ENCODE results near the gene HMGN5. TPM values are rescaled to one million over a fixed set of nuclear protein-coding genes. Genes with fewer than 3 reads are reported as not detected.

The HMGN5 gene, protein sequence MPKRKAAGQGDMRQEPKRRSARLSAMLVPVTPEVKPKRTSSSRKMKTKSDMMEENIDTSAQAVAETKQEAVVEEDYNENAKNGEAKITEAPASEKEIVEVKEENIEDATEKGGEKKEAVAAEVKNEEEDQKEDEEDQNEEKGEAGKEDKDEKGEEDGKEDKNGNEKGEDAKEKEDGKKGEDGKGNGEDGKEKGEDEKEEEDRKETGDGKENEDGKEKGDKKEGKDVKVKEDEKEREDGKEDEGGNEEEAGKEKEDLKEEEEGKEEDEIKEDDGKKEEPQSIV
- total RNA-seq = 1.0 and 2.1 TPM in 2 replicates

GRCh38 chrX:81201671-81202455, at the start of gene HMGN5, which contains the start of gene SH3BGRL:
HMGN5 (minus strand) TSS chrX:81201913; CDS start chrX:81121549, 80,364 bp downstream.
SH3BGRL (plus strand) TSS chrX:81202102; CDS start chrX:81202201, 99 bp downstream.
- DNase-seq = peak; percentile 86

- no peak for DNase-seq
Observed at GRCh38 chrX:81241753-81242152, 40.0 kb upstream of the HMGN5 start.

- no peak for DNase-seq
Observed at GRCh38 chrX:81240701-81241331, 39.1 kb upstream of the HMGN5 start.

- no peak for DNase-seq
Observed at GRCh38 chrX:81238166-81238565, 36.5 kb upstream of the HMGN5 start.

DNA sequence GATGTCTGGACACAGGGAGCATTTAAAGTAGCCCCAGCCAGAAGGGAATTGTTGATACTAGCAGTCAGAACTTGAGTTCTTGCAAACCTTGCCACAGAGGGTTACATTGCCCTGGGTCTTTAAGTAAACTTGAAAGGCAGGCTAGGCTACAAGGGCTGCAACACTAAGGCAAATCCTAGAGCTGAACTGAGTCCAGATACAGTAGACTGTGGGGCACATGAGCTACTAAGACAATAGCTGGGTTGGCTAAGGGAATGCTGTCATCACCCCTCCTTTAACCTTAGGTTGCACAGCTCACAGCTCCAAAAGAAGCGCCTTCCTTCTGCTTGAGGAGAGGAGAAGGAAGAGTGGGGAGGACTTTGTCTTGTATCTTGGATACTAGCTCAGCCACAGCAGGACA, 35.8 kb upstream of the HMGN5 start:
- DNase-seq = no peak

DNA sequence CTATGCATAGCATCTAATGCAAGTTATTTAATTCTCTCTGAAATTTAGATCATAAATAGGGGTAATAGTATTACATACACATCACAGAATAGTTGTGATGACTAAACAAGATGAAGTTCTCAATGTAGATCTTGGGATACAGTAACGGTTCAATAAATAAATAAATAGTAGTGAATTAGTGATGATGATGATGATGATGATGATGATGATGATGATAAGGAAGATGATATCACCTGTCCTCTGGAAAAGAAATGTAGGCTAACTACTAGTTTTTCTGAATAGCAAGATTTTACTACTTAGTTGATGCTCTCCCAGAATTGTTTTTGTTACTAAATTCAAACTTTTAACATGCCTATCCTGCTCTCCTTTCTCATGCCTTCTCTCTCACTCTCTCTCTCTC, 30.5 kb upstream of the HMGN5 start:
- DNase-seq = no peak

- no peak for DNase-seq
Observed at GRCh38 chrX:81231476-81231875, 29.8 kb upstream of the HMGN5 start.

- no peak for DNase-seq
Observed at GRCh38 chrX:81229901-81230300, 28.2 kb upstream of the HMGN5 start.

DNA sequence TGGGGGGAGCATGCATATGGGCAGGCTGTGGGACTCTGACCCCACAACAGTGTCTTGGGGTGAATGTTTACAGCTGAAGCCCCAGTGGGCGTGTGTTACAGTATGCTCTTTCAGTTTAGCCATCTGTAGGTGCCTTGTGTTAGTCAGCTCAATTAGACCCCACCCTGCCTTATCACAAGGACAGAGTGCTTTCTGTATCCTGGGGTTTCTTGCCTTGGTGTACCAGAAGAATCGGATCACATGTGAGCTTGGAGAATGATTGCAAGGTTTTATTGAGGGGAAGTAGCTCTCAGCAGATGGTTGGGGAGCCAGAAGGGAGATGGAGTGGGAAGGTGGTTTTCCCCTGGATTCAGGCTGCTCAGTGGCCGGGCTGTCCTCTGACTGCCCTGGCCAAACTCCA, 27.5 kb upstream of the HMGN5 start:
- no peak for DNase-seq

- DNase-seq = no peak
Observed at GRCh38 chrX:81215685-81216084, 14.0 kb upstream of the HMGN5 start.

DNA sequence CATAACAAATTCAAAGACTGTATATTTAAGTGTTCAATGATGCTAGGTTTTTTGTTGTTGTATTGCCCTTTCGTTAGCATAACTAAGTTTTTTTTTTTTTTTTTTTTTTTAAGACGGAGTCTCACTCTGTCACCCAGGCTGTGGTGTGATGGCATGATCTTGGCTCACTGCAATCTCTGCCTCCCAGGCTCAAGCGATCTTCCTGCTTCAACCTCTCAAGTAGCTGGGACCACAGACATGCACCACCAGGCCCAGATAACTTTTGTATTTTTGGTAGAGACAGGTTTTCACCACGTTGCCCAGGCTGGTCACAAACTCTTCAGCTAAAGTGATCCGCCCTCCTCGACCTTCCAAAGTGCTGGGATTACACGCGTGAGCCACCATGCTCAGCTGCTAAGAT, 7.2 kb upstream of the HMGN5 start:
- no peak for DNase-seq

DNA sequence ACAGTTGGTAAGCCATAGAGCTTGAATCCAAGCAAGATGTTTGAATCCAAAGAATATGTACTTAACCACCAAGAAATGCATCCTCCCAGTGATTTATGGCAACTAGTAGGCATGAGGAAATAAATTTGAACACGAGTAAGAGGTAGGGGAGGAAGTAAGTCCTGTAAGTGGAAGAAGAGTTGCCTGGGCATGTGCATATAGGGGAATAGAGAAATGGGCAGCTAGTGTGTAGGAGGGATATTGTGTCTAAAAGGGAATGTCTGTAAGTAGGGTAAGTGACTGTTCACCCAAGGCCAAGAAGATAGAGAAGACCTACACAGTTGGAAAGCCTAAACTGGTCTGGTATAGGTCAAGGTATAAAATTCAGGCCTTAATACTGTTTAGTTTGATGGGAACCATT, 4.8 kb upstream of the HMGN5 start:
- DNase-seq = no peak

DNA sequence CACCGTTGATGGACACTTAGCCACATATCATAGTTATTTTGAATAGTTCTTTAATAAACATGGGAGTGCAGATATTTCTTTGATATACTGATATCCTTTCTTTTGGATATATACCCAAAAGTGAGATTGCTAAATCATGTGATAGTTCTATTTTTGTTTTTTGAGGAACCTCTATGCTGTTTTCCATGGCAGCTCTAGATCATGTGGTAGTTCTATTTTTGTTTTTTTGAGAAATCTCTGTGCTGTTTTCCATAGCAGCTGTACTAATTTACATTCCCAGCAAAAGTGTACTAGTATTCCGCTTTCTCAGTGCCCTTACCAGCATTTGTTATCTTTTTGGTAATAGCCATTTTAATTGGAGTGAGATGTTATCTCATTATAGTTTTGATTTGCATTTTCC, 3.8 kb upstream of the HMGN5 start:
- DNase-seq = no peak

DNA sequence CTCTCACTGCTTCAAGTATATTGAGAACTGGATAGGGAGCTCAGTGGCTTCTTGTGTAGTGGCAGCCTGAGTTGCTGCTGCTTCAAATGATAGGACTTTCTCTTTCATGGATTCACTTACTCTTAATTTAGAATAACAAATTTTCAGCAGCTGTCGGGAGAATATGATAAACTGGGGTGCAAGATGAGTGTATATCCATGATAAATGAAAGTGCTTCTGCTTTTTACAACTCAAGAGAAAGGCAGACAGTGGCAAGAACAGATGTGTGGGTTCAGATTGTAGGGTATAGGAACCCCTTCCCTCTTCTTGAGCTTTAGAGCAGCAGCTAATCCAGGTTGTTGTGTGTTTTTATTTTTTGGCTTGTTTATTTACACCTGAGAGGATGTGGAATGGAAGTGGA, 1.2 kb upstream of the HMGN5 start:
- no peak for DNase-seq

DNA sequence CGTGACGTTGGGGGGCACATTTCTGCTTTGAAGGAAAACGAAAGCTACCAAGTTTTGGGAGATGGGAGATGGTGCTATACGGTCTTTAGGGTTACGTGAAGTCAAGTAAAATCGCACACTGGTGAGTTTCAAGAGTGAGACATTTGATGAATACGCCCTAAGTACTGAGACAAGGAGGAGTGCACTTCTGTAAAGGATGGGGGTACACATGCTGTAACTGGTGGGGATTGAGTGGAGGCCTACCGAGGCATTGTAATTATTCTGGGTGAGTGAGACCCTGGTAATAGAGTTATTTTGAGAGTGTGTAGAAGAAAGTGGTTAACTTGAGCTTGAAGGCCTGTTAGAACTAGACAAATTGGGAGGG, 725 bp upstream of the HMGN5 start:
- peak; percentile 16 for DNase-seq

- peak; percentile 6 for DNase-seq
Observed at GRCh38 chrX:81201071-81201470, 642 bp downstream of the HMGN5 start.

DNA sequence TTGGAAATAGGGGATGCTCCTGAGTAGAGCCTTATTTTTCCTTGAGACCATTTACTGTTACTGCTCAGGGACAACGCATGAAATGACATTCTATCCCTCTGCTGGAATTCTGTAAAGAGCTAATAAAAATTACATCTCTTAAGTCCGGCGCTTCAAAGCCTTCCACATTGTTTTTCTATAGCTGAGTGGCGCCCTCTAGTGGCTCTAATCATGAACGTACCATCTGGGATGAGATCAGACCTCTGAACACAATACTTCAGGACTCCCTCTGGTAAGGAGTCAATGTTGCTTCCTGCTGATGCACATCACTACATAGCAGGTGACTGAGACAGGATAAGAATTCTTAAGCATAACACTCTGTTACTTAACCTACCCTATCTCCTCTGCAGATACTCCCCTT, 6.0 kb downstream of the HMGN5 start:
- peak; percentile 77 for DNase-seq

DNA sequence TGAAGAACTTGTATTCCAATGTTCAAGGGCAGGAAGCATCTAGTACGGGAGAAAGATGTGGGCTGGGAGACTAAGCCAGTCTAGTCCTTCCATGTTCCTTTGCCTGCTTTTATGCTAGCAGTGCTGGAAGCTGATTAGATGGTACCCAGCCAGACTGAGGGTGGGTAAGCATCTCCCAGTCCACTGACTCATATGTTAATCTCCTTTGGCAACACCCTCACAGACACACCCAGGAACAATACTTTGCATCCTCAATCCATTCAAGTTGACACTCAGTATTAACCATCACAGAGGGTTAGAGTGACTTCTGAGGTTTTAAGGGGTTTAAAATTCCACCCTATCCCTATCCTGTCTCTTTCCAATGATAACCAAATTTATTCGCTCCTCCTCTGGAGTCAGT, 6.5 kb downstream of the HMGN5 start:
- no peak for DNase-seq

DNA sequence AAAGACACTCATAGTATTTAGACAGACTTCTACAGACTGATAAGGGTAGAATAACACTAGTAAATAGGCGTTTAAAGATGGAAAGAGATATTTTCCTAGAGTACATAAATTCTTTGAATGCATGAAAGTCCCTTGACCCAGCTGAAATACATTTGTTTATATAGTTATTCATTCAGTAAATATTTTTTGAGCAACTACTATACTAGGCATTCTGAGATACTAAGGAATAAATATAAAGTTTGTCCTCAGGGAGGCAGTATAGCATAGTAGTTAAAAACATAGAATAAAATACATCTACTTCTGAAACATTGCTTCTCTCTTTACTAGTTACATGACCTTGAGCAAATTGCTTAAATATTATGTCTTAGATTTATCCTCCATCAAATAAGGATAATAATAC, 27.4 kb downstream of the HMGN5 start:
- DNase-seq = peak; percentile 39

GRCh38 chrX:81168391-81168790, 33.3 kb downstream of the HMGN5 start:
- no peak for DNase-seq

DNA sequence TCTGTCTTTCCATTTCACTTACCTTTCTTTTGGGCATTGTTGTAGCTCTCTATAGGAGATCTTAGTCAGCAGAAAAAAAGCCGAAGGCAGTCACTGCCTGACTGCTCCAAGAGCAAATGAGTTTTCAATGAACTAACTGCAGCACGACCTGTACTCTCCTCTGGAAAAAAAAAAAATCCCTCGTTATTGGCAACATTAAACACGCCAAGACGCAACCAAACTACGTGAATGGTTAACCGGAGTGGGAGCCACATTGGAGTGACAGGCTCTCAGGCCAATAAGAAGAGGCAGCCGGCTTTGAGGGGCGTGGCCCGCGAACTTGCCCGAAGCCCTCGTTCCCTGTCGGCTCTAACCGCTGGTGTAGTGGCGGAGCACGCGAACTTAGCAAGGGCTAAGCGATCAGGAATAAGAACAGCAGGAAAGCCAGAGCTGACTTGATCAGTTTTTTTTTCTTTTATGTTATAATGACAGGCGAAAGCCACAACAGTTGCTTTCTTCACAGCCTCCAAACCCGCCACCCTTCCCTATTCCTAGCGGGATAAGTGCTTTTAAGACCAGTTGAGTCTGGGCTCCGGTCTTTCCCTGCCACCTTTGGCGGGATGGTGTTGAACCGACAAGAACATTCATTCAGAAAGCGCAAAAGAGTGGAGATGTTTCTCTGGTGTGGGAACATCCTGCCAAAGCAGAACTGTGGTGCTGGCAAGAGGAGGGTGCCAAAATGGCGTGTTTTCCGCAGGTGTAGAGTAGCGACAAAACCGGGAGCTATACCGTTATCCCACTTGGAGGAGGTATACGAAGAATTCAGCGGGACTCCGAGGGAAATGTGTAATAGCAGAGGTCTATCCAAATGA, 80.0 kb downstream of the HMGN5 start:
- peak; percentile 92 for DNase-seq

- peak; percentile 56 for DNase-seq
Observed at GRCh38 chrX:81120936-81121371, 80.8 kb downstream of the HMGN5 start.

Measured in dermis blood vessel endothelial cell (primary cell).